H1 (cell line): ENCODE data around the gene KTI12. TPM values are rescaled to one million over a fixed set of nuclear protein-coding genes. Genes with fewer than 3 reads are reported as not detected.
A peak's percentile ranks its signal among the peaks of the same experiment; 100 is the strongest.

Source experiments
- CTCF ChIA-PET: fragments of 300-600 bp; sonication (Branson Sonifier 250); formaldehyde crosslinking; loops from one replicate; lab custom pipeline; 2021; ENCODE audit not compliant: partially characterized antibody; lab: Charles Lee
- POLR2A ChIA-PET: fragments of 300-600 bp; sonication (Branson Sonifier 250); formaldehyde crosslinking; loops from one replicate; lab custom pipeline; 2021; ENCODE audit warnings: inconsistent platforms; ENCODE audit not compliant: partially characterized antibody; lab: Charles Lee
- DNase-seq, 2 experiments: peaks; one replicate each; pipeline versions ENCODE4 v3.0.0 to v3.0.0-alpha.2; 2010 to 2022; ENCODE audit warnings: low spot score in 2 of 2, low read depth in 1 of 2, mixed read lengths in 1 of 2
- FAIRE-seq: peaks from 2 replicates; lab custom pipeline; 2011; peaks lifted over from hg19 to GRCh38; lab: Jason Lieb, UNC
- H2AFZ ChIP-seq: 2 replicates; pipeline ENCODE4 v1.8.1; 2012; ENCODE audit warnings: low read length, inconsistent platforms
- H2AK5ac ChIP-seq: 2 replicates; pipeline ENCODE4 v1.6.1; 2013; ENCODE audit warnings: low read depth, low read length
- H2BK120ac ChIP-seq: replicated peaks from 2 replicates; pipeline ENCODE3; 2013; ENCODE audit warnings: low read depth, low read length, inconsistent platforms
- H2BK12ac ChIP-seq: 2 replicates; pipeline ENCODE4 v1.6.1; 2013; ENCODE audit warnings: low read depth, low read length
- H2BK15ac ChIP-seq: 2 replicates; pipeline ENCODE4 v1.6.1; 2013; ENCODE audit warnings: low read length
- H2BK20ac ChIP-seq: 2 replicates; pipeline ENCODE4 v1.6.1; 2013; ENCODE audit warnings: low read length
- H2BK5ac ChIP-seq: 2 replicates; pipeline ENCODE4 v1.6.1; 2013; ENCODE audit warnings: low read depth, low read length
- H3K14ac ChIP-seq: 2 replicates; pipeline ENCODE4 v1.6.1; 2013; ENCODE audit warnings: inconsistent platforms; ENCODE audit not compliant: insufficient read length
- H3K18ac ChIP-seq: 2 replicates; pipeline ENCODE4 v1.6.1; 2013; ENCODE audit warnings: low read length; ENCODE audit errors: extremely low read depth
- H3K23ac ChIP-seq: 2 replicates; pipeline ENCODE4 v1.6.1; 2013; ENCODE audit warnings: inconsistent platforms; ENCODE audit not compliant: insufficient read length
- H3K23me2 ChIP-seq: 2 replicates; pipeline ENCODE4 v1.6.1; 2013; ENCODE audit warnings: low read depth, low read length
- H3K27ac ChIP-seq: 2 replicates; pipeline ENCODE4 v1.6.1; 2011; ENCODE audit warnings: low read depth, low read length, inconsistent platforms
- H3K27me3 ChIP-seq, 4 experiments: replicated peaks in 1 of 4; 1 replicate in 1 of 4; 2 replicates in 3 of 4; pipeline versions ENCODE4 v1.6.1 to v1.8.1; 2011 to 2013; ENCODE audit warnings: low read length in 3 of 4, mild to moderate bottlenecking in 3 of 4, inconsistent platforms in 2 of 4, mixed read lengths in 2 of 4, moderate library complexity in 1 of 4; ENCODE audit not compliant: control insufficient read depth in 3 of 4, insufficient read depth in 3 of 4; ENCODE audit errors: extremely low read depth in 1 of 4
- H3K36me3 ChIP-seq, 4 experiments: 2 replicates each; pipeline versions ENCODE4 v1.6.1 to v1.8.1; 2011 to 2013; ENCODE audit warnings: mild to moderate bottlenecking in 4 of 4, low read length in 3 of 4, moderate library complexity in 2 of 4, control low read depth in 1 of 4, inconsistent platforms in 1 of 4; ENCODE audit not compliant: insufficient read depth in 4 of 4, control insufficient read depth in 2 of 4
- H3K4ac ChIP-seq: replicated peaks from 2 replicates; pipeline ENCODE3; 2013; ENCODE audit warnings: low read length, low read depth, mixed read lengths, inconsistent platforms; ENCODE audit not compliant: insufficient read length
- H3K4me1 ChIP-seq, 4 experiments: replicated peaks in 1 of 4; 1 replicate in 1 of 4; 2 replicates in 3 of 4; pipeline versions ENCODE4 v1.6.1 to v1.8.1; 2011 to 2013; ENCODE audit warnings: low read length in 3 of 4, inconsistent platforms in 2 of 4, mixed read lengths in 1 of 4; ENCODE audit not compliant: insufficient read depth in 4 of 4, control insufficient read depth in 3 of 4
- H3K4me2 ChIP-seq, 2 experiments: 2 replicates each; pipeline versions ENCODE4 v1.6.1 to v1.8.1; 2011 to 2013; ENCODE audit warnings: low read depth in 2 of 2, low read length in 2 of 2, control low read depth in 1 of 2, inconsistent platforms in 1 of 2, mild to moderate bottlenecking in 1 of 2; ENCODE audit not compliant: insufficient read depth in 1 of 2
- H3K4me3 ChIP-seq, 4 experiments: fragments of 200-600, 300-600 bp in 1 of 4; sonication (generic), shearing (Covaris generic), sonication (Bioruptor Twin) in 1 of 4; 2 replicates each; pipeline versions ENCODE4 v1.5.1 to v1.8.1; 2011 to 2016; ENCODE audit warnings: low read length in 4 of 4, low read depth in 3 of 4, control low read depth in 2 of 4, inconsistent platforms in 2 of 4, mild to moderate bottlenecking in 2 of 4, mixed read lengths in 1 of 4, moderate library complexity in 1 of 4; ENCODE audit not compliant: insufficient read depth in 2 of 4; ENCODE audit errors: extremely low read depth in 1 of 4
- H3K56ac ChIP-seq: replicated peaks from 2 replicates; pipeline ENCODE3; 2013; ENCODE audit warnings: low read depth, mild to moderate bottlenecking, mixed read lengths, low read length, inconsistent platforms; ENCODE audit not compliant: insufficient read length
- H3K79me1 ChIP-seq: 2 replicates; pipeline ENCODE4 v1.6.1; 2013; ENCODE audit warnings: low read depth, low read length, control low read depth
- H3K79me2 ChIP-seq, 2 experiments: 2 replicates each; pipeline versions ENCODE4 v1.6.1 to v1.8.1; 2012 to 2013; ENCODE audit warnings: low read length in 2 of 2, mild to moderate bottlenecking in 2 of 2, inconsistent platforms in 1 of 2; ENCODE audit not compliant: insufficient read depth in 2 of 2, control insufficient read depth in 1 of 2
- H3K9ac ChIP-seq, 4 experiments: replicated peaks in 1 of 4; 1 replicate in 1 of 4; 2 replicates in 3 of 4; pipeline versions ENCODE4 v1.6.1 to v1.8.1; 2011 to 2013; ENCODE audit warnings: low read depth in 3 of 4, low read length in 3 of 4, control low read depth in 2 of 4, mild to moderate bottlenecking in 2 of 4, moderate library complexity in 2 of 4, inconsistent platforms in 1 of 4; ENCODE audit errors: extremely low read depth in 1 of 4
- H3K9me3 ChIP-seq, 2 experiments: 2 replicates each; pipeline versions ENCODE4 v1.6.1 to v1.8.1; 2012 to 2013; ENCODE audit warnings: mild to moderate bottlenecking in 2 of 2, moderate library complexity in 2 of 2, control low read depth in 1 of 2, inconsistent platforms in 1 of 2, low read depth in 1 of 2, low read length in 1 of 2, mixed read lengths in 1 of 2; ENCODE audit not compliant: insufficient read depth in 2 of 2
- H4K20me1 ChIP-seq, 2 experiments: replicated peaks in 1 of 2; 2 replicates each; pipeline versions ENCODE3 to v1.8.1; 2011 to 2013; ENCODE audit warnings: inconsistent platforms in 2 of 2, low read length in 2 of 2, mild to moderate bottlenecking in 1 of 2; ENCODE audit not compliant: insufficient read depth in 2 of 2, control insufficient read depth in 1 of 2
- H4K5ac ChIP-seq: 2 replicates; pipeline ENCODE4 v1.6.1; 2013; ENCODE audit warnings: low read length, low read depth, mixed read lengths, inconsistent platforms; ENCODE audit not compliant: insufficient read length
- H4K8ac ChIP-seq: 2 replicates; pipeline ENCODE4 v1.8.0; 2013; ENCODE audit warnings: mild to moderate bottlenecking, moderate library complexity, low read length, inconsistent platforms; ENCODE audit not compliant: insufficient read depth; ENCODE audit errors: extremely low read depth
- H4K91ac ChIP-seq: replicated peaks from 2 replicates; pipeline ENCODE3; 2013; ENCODE audit warnings: low read length, mixed read lengths, inconsistent platforms; ENCODE audit not compliant: insufficient read length
- BRCA1 ChIP-seq: IDR thresholded peaks from 2 replicates; pipeline ENCODE4 v1.6.1; 2012; ENCODE audit warnings: low read depth, low read length, improper control_type of control experiment
- CBX8 ChIP-seq: fragments of 300-800, 300-1000 bp; sonication (generic); IDR thresholded peaks from 2 replicates; pipeline ENCODE4 v1.7.1; 2016; ENCODE audit warnings: low read depth, low read length, borderline replicate concordance
- EP300 ChIP-seq, 2 experiments: IDR thresholded peaks; 1 replicate in 1 of 2; 2 replicates in 1 of 2; pipeline ENCODE4 v1.6.1; 2011 to 2012; ENCODE audit warnings: low read depth in 2 of 2, low read length in 2 of 2, mild to moderate bottlenecking in 2 of 2, borderline replicate concordance in 1 of 2, inconsistent platforms in 1 of 2, moderate library complexity in 1 of 2
- GABPA ChIP-seq: IDR thresholded peaks from 2 replicates; pipeline ENCODE4 v1.6.1; 2011; ENCODE audit warnings: mild to moderate bottlenecking, low read length, moderate library complexity, borderline replicate concordance; ENCODE audit not compliant: insufficient read depth
- GTF2F1 ChIP-seq: IDR thresholded peaks from 2 replicates; pipeline ENCODE4 v1.6.1; 2012; ENCODE audit warnings: low read depth, low read length, improper control_type of control experiment, borderline replicate concordance
- HDAC6 ChIP-seq: IDR thresholded peaks from one replicate; pipeline ENCODE4 v1.7.1; 2012; ENCODE audit warnings: low read depth, mild to moderate bottlenecking, inconsistent platforms, low read length, moderate library complexity
- JUND ChIP-seq: IDR thresholded peaks from 2 replicates; pipeline ENCODE4 v1.6.1; 2011; ENCODE audit warnings: mild to moderate bottlenecking, improper control_type of control experiment, low read length
- RNF2 ChIP-seq: fragments of 200-900, 300-1000 bp; sonication (generic); IDR thresholded peaks from 2 replicates; pipeline ENCODE4 v1.7.1; 2016; ENCODE audit warnings: borderline replicate concordance, low read depth, mild to moderate bottlenecking, antibody characterized with exemption, low read length; ENCODE audit not compliant: poor library complexity, severe bottlenecking; ENCODE audit errors: missing control alignments
- SP2 ChIP-seq: IDR thresholded peaks from 2 replicates; pipeline ENCODE4 v1.6.1; 2012; ENCODE audit warnings: mild to moderate bottlenecking, low read length, inconsistent platforms
- SP4 ChIP-seq: IDR thresholded peaks from 2 replicates; pipeline ENCODE4 v1.6.1; 2012; ENCODE audit warnings: low read length, inconsistent platforms
- WGBS, 2 experiments: shearing (Covaris generic) in 1 of 2; methylation state at CpG; one replicate each; pipeline versions ENCODE4 v1.1.6 to v1.1.7; 2013 to 2015; ENCODE audit warnings: low lambda C conversion rate in 2 of 2, mixed read lengths in 2 of 2, inconsistent platforms in 1 of 2, low coverage in 1 of 2, missing lambda C conversion rate in 1 of 2; ENCODE audit not compliant: insufficient replicate concordance in 2 of 2, insufficient coverage in 1 of 2, insufficient read length in 1 of 2; ENCODE audit errors: extremely low coverage in 1 of 2, missing lambda C conversion rate in 1 of 2; 5-methylcytosine and 5-hydroxymethylcytosine counted together
- polyA plus RNA-seq, 7 experiments: library from polyadenylated mRNA; depleted of rRNA in 3 of 7; stranded (reverse) in 5 of 7; unstranded in 2 of 7; fragments of >200 nt in 5 of 7; fragments of 200-250 nt in 2 of 7; gene quantifications; 1 replicate in 5 of 7; 2 replicates in 1 of 7; 4 replicates in 1 of 7; pipeline versions ENCODE4 v1.2.1 to v1.2.3, GENCODE V29; 2011 to 2013; ENCODE audit warnings: missing spikeins in 2 of 7, mixed read lengths in 2 of 7
- total RNA-seq: library from RNA; stranded (reverse); fragmentation: NEBNext Ultra II Directional; extraction: Animal tissue kit (Norgen Biotek cat#: 25700); gene quantifications from 2 replicates; pipeline ENCODE4 v1.2.1, GENCODE V29; 2021

KTI12 gene
- total and polyA plus RNA-seq, 2 of the 8 experiments (the other 6 are each of a cell fraction or from before 2014, with no cell fraction given): 7.5 to 16.2 TPM

- no peak for FAIRE-seq
- H3K4me2 ChIP-seq: peak within 1 kb of the TSS; percentile 66 to 96
- WGBS, 2 experiments: 1% methylated on average over 45 of the region's 45 CpGs; no CpG with 5 or more reads in 1 of the 2 experiments
- TF ChIP-seq SP4 (0 out of 2 replicates have a peak, but pooled peaks have one; percentile 63), BRCA1 (no peak), GABPA (no peak), GTF2F1 (no peak), EP300 (IDR thresholded peaks at IDR 0.05; ENCODE audit: borderline replicate concordance in 1 of 2, low read depth in 2 of 2, low read length in 2 of 2) (no peak), CBX8 (no peak), RNF2 (no peak), HDAC6 (no peak), SP2 (no peak), JUND (peak; percentile 8; the same call in 1 of the 2 replicates)
Measured at GRCh38 chr1:52055066-52055865, 21.7 kb upstream of the KTI12 start, which contains the start of gene TXNDC12. Gene TXNDC12, minus strand, starts transcription at chr1:52055191. Its CDS starts 95 bp downstream, at chr1:52055096.

More at GRCh38 chr1:52055066-52055865, 21.7 kb upstream of the KTI12 start, which contains the start of gene TXNDC12:
- peak within 1 kb of the TSS; percentile 77; the same call in 1 of the 2 replicates for H2AK5ac ChIP-seq
- no peaks in the 10 kb centered on the region for H3K27me3 ChIP-seq
- peak within 1 kb of the TSS; percentile 41 for H2BK120ac ChIP-seq
- peaks cover 17 to 79% of the 10 kb centered on the region in 2 experiments for H3K79me2 ChIP-seq
- peak within 1 kb of the TSS; percentile 11; the same call in 1 of the 2 replicates for H2AFZ ChIP-seq
- H3K36me3 ChIP-seq: peaks cover 6 to 32% (median 11%) of the 10 kb centered on the region in 4 experiments
- peak within 1 kb of the TSS; percentile 82 for H3K56ac ChIP-seq
- H3K18ac ChIP-seq: peak within 1 kb of the TSS; percentile 86
- H4K5ac ChIP-seq: peak within 1 kb of the TSS; percentile 78
- H3K4me1 ChIP-seq: peaks cover 0 to 7% (median 2%) of the 10 kb centered on the region in 4 experiments; a peak in 3 of 7 replicates
- H3K4me3 ChIP-seq: peak within 1 kb of the TSS; percentile 87 to 98 (median 92)
- POLR2A ChIA-PET: interaction anchor here (0.5 to 5.4 kb wide), 41 partner anchors 9 to 821 kb away, joined by 3 to 61 read pairs (median 4); partner anchors contain the start of genes CC2D1B, KTI12, NRDC and ORC1
- peak; percentile 67 to 83 for DNase-seq
- peak within 1 kb of the TSS; percentile 86 for H3K27ac ChIP-seq
- H3K14ac ChIP-seq: no peak within 1 kb of the TSS
- H2BK12ac ChIP-seq: peak within 1 kb of the TSS; percentile 63
- no peaks in the 10 kb centered on the region for H3K9me3 ChIP-seq
- no peak within 1 kb of the TSS for H2BK20ac ChIP-seq
- peaks cover 11% of the 10 kb centered on the region; the same call in 1 of the 2 replicates for H3K23me2 ChIP-seq
- H3K23ac ChIP-seq: no peak within 1 kb of the TSS
- H2BK5ac ChIP-seq: peak within 1 kb of the TSS; percentile 97
- peak within 1 kb of the TSS; percentile 74 for H3K4ac ChIP-seq
- peak within 1 kb of the TSS; percentile 35; the same call in 1 of the 2 replicates for H2BK15ac ChIP-seq
- H4K20me1 ChIP-seq: peaks cover 0 to 8% of the 10 kb centered on the region in 2 experiments
- H4K91ac ChIP-seq: peak within 1 kb of the TSS; percentile 67
- peak within 1 kb of the TSS; percentile 88 to 99 (median 93) for H3K9ac ChIP-seq
- peaks cover 6% of the 10 kb centered on the region for H3K79me1 ChIP-seq
- CTCF ChIA-PET: interaction anchor here (1.3 kb wide), 1 partner anchor 158 kb away, joined by 5 read pairs; no protein-coding TSS in a partner anchor
- peak within 1 kb of the TSS; percentile 87; the same call in 1 of the 2 replicates for H4K8ac ChIP-seq
